Stomach (tissue), 4 donors: Measurements from ENCODE around the gene SLC4A1AP.

Experiments
- CTCF ChIP-seq, 7 experiments: fragments of 450-650 bp in 4 of 7; fragments of 200-600 bp in 3 of 7; sonication (generic) in 3 of 7; IDR thresholded peaks; one replicate each; pipeline ENCODE4 v1.5.1; 2016 to 2019; ENCODE audit warnings: antibody characterized with exemption in 7 of 7, control low read depth in 2 of 7, mild to moderate bottlenecking in 1 of 7
- POLR2A ChIP-seq, 4 donors: fragments of 450-650 bp; IDR thresholded peaks; one replicate each; pipeline ENCODE4 v1.6.1; 2016; ENCODE audit warnings: antibody characterized with exemption in 4 of 4, control low read depth in 2 of 4, mild to moderate bottlenecking in 1 of 4, moderate library complexity in 1 of 4

DNA sequence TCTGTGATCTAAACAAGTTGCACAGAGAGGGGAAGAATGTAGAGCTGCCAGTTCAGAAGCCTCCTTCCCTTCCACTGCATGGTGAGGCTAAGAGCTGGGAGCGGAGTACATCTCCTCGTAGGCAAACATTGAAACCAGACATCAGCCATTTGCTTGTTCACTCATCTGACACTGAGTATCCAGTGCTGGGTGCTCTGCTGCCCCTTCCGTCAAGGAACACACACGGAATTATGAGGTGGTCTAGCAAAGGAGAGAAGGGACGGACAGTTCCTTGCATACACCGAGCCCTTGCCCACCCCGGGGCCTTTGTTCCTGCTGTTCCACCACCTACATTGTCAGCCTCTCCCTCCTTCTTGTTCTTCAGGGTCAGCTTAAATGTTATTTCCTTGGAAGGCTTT, 44.6 kb downstream of the SLC4A1AP start:
- TF ChIP-seq CTCF (IDR thresholded peaks at IDR 0.05): no peak
- TF ChIP-seq POLR2A (IDR thresholded peaks at IDR 0.05): no peak
